HEK293 (cell line): ENCODE measurements around the gene BCKDHB.

Experiments used
- CTCF ChIA-PET: fragments of 350-600 bp; formaldehyde crosslinking; extraction: SDS; loops from one replicate; lab custom pipeline; 2021; ENCODE audit warnings: antibody characterized with exemption; lab: Yijun Ruan, JAX
- POLR2A ChIA-PET: fragments of 300-600 bp; formaldehyde crosslinking; extraction: SDS; loops from one replicate; lab custom pipeline; 2020; ENCODE audit warnings: antibody characterized with exemption, inconsistent platforms; lab: Yijun Ruan, JAX
- H3K27ac ChIP-seq: fragments of 200-500 bp; sonication (Bioruptor generic); 2 replicates; pipeline ENCODE4 v1.5.1; 2014; ENCODE audit warnings: low read depth, low read length, control low read depth, inconsistent platforms; ENCODE audit errors: extremely low read depth
- H3K36me3 ChIP-seq, 2 experiments: fragments of 200-500 bp in 1 of 2; sonication (Bioruptor generic) in 1 of 2; 1 replicate in 1 of 2; 2 replicates in 1 of 2; pipeline ENCODE4 v1.5.1; 2014 to 2017; ENCODE audit warnings: inconsistent platforms in 2 of 2, low read length in 2 of 2; ENCODE audit not compliant: control insufficient read depth in 2 of 2, insufficient read depth in 1 of 2
- H3K4me1 ChIP-seq: fragments of 200-500 bp; sonication (Bioruptor generic); 2 replicates; pipeline ENCODE4 v1.5.1; 2014; ENCODE audit warnings: mild to moderate bottlenecking, low read length, inconsistent platforms; ENCODE audit not compliant: control insufficient read depth, insufficient read depth
- H3K4me3 ChIP-seq: 2 replicates; pipeline ENCODE4 v1.5.1; 2011; ENCODE audit warnings: low read depth, mild to moderate bottlenecking, control low read depth, low read length, moderate library complexity
- H3K9me3 ChIP-seq: fragments of 200-500 bp; sonication (Bioruptor generic); 2 replicates; pipeline ENCODE4 v1.5.1; 2014; ENCODE audit warnings: low read depth, low read length, inconsistent platforms; ENCODE audit not compliant: control insufficient read depth, insufficient read depth
- KLF1 ChIP-seq: fragments of 450-650 bp; formaldehyde crosslinking; IDR thresholded peaks from 2 replicates; pipeline ENCODE4 v1.5.1; 2016; ENCODE audit warnings: missing biosample characterization, missing genetic modification characterization
- REPIN1 ChIP-seq: fragments of 450-650 bp; formaldehyde crosslinking; IDR thresholded peaks from 2 replicates; pipeline ENCODE4 v1.5.1; 2017; ENCODE audit warnings: missing biosample characterization, missing genetic modification characterization, low read depth
- ZBTB17 ChIP-seq: fragments of 450-650 bp; formaldehyde crosslinking; IDR thresholded peaks from 2 replicates; pipeline ENCODE4 v1.5.1; 2016; ENCODE audit warnings: missing biosample characterization, missing genetic modification characterization
- ZNF157 ChIP-seq: fragments of 450-650 bp; formaldehyde crosslinking; IDR thresholded peaks from 2 replicates; pipeline ENCODE4 v1.5.1; 2016; ENCODE audit warnings: missing biosample characterization, missing genetic modification characterization
- ZNF404 ChIP-seq: fragments of 450-650 bp; formaldehyde crosslinking; IDR thresholded peaks from 2 replicates; pipeline ENCODE4 v1.5.1; 2017; ENCODE audit warnings: missing biosample characterization, missing genetic modification characterization
- ZNF423 ChIP-seq: fragments of 450-650 bp; formaldehyde crosslinking; IDR thresholded peaks from 2 replicates; pipeline ENCODE4 v1.5.1; 2016; ENCODE audit warnings: missing biosample characterization, missing genetic modification characterization
- ZNF473 ChIP-seq: fragments of 450-650 bp; formaldehyde crosslinking; IDR thresholded peaks from 2 replicates; pipeline ENCODE4 v1.5.1; 2017; ENCODE audit warnings: missing biosample characterization, missing genetic modification characterization
- ZNF571 ChIP-seq: fragments of 450-650 bp; formaldehyde crosslinking; IDR thresholded peaks from 2 replicates; pipeline ENCODE4 v1.5.0; 2017; ENCODE audit warnings: missing biosample characterization, missing genetic modification characterization
- ZNF645 ChIP-seq: fragments of 450-650 bp; formaldehyde crosslinking; IDR thresholded peaks from 2 replicates; pipeline ENCODE4; 2016; ENCODE audit warnings: missing biosample characterization, missing genetic modification characterization
- ZNF76 ChIP-seq: fragments of 450-650 bp; formaldehyde crosslinking; IDR thresholded peaks from 2 replicates; pipeline ENCODE4; 2016; ENCODE audit warnings: low read depth, missing biosample characterization, missing genetic modification characterization, borderline replicate concordance
- ZSCAN30 ChIP-seq: fragments of 450-650 bp; IDR thresholded peaks from 2 replicates; pipeline ENCODE4 v1.5.1; 2018; ENCODE audit warnings: missing biosample characterization, mild to moderate bottlenecking, missing genetic modification characterization, moderate library complexity
- TF ChIP-seq, protein P1 (sequence below): fragments of 450-650 bp; formaldehyde crosslinking; conservative IDR thresholded peaks from 2 replicates; pipeline ENCODE4 v1.5.1; 2016; ENCODE audit warnings: low read depth, missing biosample characterization, missing genetic modification characterization

Gene BCKDHB

DNA sequence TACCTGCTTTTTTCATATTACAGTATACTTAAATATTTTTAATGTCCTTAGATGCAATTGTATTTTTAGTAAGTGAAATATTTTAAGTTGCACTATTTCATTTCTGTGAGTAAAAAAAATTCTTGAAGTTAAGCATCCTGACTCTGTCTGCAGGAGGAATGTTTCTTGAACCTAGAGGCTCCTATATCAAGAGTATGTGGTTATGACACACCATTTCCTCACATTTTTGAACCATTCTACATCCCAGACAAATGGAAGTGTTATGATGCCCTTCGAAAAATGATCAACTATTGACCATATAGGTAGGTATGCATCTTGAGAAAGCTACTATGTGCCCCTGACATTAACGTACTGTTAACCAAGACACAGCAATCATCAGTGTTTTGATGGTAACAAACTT, 237.0 kb downstream of the BCKDHB start (continued):
- TF ChIP-seq ZNF404, result no peak
- no peak for TF ChIP-seq ZNF423 (tag by site-specific recombination)
- TF ChIP-seq, protein P1, sequence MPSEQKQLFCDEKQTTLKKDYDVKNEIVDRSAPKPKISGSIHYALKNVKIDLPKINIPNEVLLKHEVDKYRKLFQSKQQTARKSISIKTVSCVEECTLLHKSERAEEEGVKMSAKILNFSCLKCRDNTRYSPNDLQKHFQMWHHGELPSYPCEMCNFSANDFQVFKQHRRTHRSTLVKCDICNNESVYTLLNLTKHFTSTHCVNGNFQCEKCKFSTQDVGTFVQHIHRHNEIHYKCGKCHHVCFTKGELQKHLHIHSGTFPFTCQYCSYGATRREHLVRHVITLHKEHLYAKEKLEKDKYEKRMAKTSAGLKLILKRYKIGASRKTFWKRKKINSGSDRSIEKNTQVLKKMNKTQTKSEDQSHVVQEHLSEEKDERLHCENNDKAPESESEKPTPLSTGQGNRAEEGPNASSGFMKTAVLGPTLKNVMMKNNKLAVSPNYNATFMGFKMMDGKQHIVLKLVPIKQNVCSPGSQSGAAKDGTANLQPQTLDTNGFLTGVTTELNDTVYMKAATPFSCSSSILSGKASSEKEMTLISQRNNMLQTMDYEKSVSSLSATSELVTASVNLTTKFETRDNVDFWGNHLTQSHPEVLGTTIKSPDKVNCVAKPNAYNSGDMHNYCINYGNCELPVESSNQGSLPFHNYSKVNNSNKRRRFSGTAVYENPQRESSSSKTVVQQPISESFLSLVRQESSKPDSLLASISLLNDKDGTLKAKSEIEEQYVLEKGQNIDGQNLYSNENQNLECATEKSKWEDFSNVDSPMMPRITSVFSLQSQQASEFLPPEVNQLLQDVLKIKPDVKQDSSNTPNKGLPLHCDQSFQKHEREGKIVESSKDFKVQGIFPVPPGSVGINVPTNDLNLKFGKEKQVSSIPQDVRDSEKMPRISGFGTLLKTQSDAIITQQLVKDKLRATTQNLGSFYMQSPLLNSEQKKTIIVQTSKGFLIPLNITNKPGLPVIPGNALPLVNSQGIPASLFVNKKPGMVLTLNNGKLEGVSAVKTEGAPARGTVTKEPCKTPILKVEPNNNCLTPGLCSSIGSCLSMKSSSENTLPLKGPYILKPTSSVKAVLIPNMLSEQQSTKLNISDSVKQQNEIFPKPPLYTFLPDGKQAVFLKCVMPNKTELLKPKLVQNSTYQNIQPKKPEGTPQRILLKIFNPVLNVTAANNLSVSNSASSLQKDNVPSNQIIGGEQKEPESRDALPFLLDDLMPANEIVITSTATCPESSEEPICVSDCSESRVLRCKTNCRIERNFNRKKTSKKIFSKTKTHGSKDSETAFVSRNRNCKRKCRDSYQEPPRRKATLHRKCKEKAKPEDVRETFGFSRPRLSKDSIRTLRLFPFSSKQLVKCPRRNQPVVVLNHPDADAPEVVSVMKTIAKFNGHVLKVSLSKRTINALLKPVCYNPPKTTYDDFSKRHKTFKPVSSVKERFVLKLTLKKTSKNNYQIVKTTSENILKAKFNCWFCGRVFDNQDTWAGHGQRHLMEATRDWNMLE (tag by site-specific recombination), result no peak
- TF ChIP-seq ZNF473 (tag by site-specific recombination), result no peak
- TF ChIP-seq ZNF571, result no peak

- Histone ChIP-seq H3K9me3 (no peaks in the 10 kb centered on the region), H3K27ac (no peak overlapping the region), H3K4me1 (no peaks in the 10 kb centered on the region), H3K36me3 (no peaks in the 10 kb centered on the region), H3K4me3 (no peak overlapping the region)
- no peak for TF ChIP-seq ZNF157
- TF ChIP-seq, all 188 proteins: peak for 0
- ChIA-PET POLR2A (no interaction called here), CTCF (no interaction called here)
These were observed 240.6 kb downstream of the BCKDHB start for GRCh38 chr6:80347101-80347500.

GRCh38 chr6:80348263-80348662, 241.8 kb downstream of the BCKDHB start:
- no peak overlapping the region for H3K4me3 ChIP-seq
- H3K9me3 ChIP-seq, result no peaks in the 10 kb centered on the region
- TF ChIP-seq ZNF645 (tag by site-specific recombination), result no peak
- TF ChIP-seq ZNF76 (tag by site-specific recombination), result no peak
- no peak for TF ChIP-seq ZSCAN30 (tag by site-specific recombination)
- no peak for TF ChIP-seq REPIN1
- ChIA-PET CTCF (interaction anchor here (1.0 kb wide), 1 partner anchor 11 kb away, joined by 3 read pairs; no protein-coding TSS in a partner anchor), POLR2A (no interaction called here)
- no peaks in the 10 kb centered on the region for H3K4me1 ChIP-seq
- H3K36me3 ChIP-seq, result no peaks in the 10 kb centered on the region
- no peak overlapping the region for H3K27ac ChIP-seq

DNA sequence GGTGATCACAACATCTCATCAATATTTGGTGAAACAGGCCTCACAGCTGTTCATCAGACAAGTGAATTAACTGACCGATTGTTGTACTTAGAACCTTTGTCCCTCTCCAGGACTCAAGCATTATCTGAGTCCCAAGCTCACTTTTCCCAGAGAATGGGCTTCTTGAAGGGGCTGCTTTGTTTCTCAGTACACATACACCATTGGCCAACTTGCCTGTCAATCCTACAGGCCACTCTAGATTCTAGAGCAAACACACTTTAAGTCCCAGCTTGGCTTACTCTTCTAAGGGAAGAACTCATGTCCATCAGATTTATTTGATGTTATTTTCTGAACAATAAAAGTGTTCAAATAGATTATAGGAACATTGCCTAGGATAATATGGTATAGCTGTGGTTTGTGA, 249.5 kb downstream of the BCKDHB start:
- H3K4me1 ChIP-seq, result no peaks in the 10 kb centered on the region
- TF ChIP-seq ZBTB17 (tag by site-specific recombination) (no peak), KLF1 (tag by site-specific recombination) (no peak)
- POLR2A ChIA-PET, result no interaction called here
- CTCF ChIA-PET, result interaction anchor here (0.6 to 1.1 kb wide), 3 partner anchors 28 to 142 kb away, joined by 3 read pairs; no protein-coding TSS in a partner anchor
- no peak overlapping the region for H3K4me3 ChIP-seq
- H3K36me3 ChIP-seq, result no peaks in the 10 kb centered on the region
- H3K9me3 ChIP-seq, result no peaks in the 10 kb centered on the region
- H3K27ac ChIP-seq, result no peak overlapping the region
